Activated CD8-positive, alpha-beta memory T cell treated with anti-CD3 and anti-CD28 coated beads, Interleukin-2, amount 10 ng/mL, durations not matched to agents 7 days and 5 days (primary cell): ENCODE results near the gene OR4D6. TPM values are rescaled to one million over a fixed set of nuclear protein-coding genes. Genes with fewer than 3 reads are reported as not detected.

Experiments used
- ATAC-seq: fragments of 150-1000 bp; cut with Tn5 transposase; one replicate; pipeline ENCODE4 v1.10.0; 2021; ENCODE audit warnings: moderate library complexity
- CTCF ChIA-PET: fragments of 350-600 bp; sonication (Branson Sonifier 250); formaldehyde crosslinking; loops from one replicate; lab custom pipeline; 2021; ENCODE audit warnings: antibody characterized with exemption; lab: Charles Lee
- DNase-seq: peaks from one replicate; pipeline ENCODE4 v3.0.0-alpha.2; 2020
- H3K27ac Mint-ChIP-seq: one replicate; pipeline ENCODE4 v1.8.0; 2021; ENCODE audit warnings: mild to moderate bottlenecking, mixed read lengths
- H3K27me3 Mint-ChIP-seq: one replicate; pipeline ENCODE4 v1.8.0; 2021; ENCODE audit warnings: mixed read lengths
- H3K36me3 Mint-ChIP-seq: one replicate; pipeline ENCODE4 v1.8.0; 2021; ENCODE audit warnings: mild to moderate bottlenecking, mixed read lengths
- H3K4me1 Mint-ChIP-seq: one replicate; pipeline ENCODE4 v1.8.0; 2021; ENCODE audit warnings: mixed read lengths
- H3K4me3 Mint-ChIP-seq: one replicate; pipeline ENCODE4 v1.8.0; 2021; ENCODE audit warnings: mild to moderate bottlenecking, moderate library complexity, mixed read lengths
- H3K9me3 Mint-ChIP-seq: one replicate; pipeline ENCODE4 v1.8.0; 2022; ENCODE audit warnings: low read depth, mixed read lengths
- total RNA-seq, 2 experiments: library from RNA; stranded (reverse); gene quantifications; one replicate each; pipeline ENCODE4 v1.2.3, GENCODE V29; 2021

OR4D6 gene
- total RNA-seq, 2 experiments from 2014 or later, result not detected

GRCh38 chr11:59448484-59448883 lies 8.3 kb upstream of the OR4D6 start:
- Mint-ChIP-seq H3K27ac (no peak overlapping the region), H3K4me3 (no peak overlapping the region), H3K27me3 (peaks cover 9% of the 10 kb centered on the region), H3K4me1 (no peaks in the 10 kb centered on the region), H3K36me3 (no peaks in the 10 kb centered on the region), H3K9me3 (no peaks in the 10 kb centered on the region)
- DNase-seq (no peak), ATAC-seq (no peak)
- CTCF ChIA-PET, result no interaction called here

- H3K4me3 Mint-ChIP-seq, result no peak overlapping the region
Measured at GRCh38 chr11:59459916-59460315, 3.2 kb downstream of the OR4D6 start.

GRCh38 chr11:59463190-59463641 lies 6.5 kb downstream of the OR4D6 start:
- no peak for ATAC-seq
- Mint-ChIP-seq H3K36me3 (no peaks in the 10 kb centered on the region), H3K4me1 (no peaks in the 10 kb centered on the region), H3K9me3 (peaks cover 2% of the 10 kb centered on the region), H3K27me3 (peaks cover 21% of the 10 kb centered on the region), H3K27ac (no peak overlapping the region), H3K4me3 (no peak overlapping the region)
- CTCF ChIA-PET, result no interaction called here
- DNase-seq, result no peak

More at GRCh38 chr11:59459916-59460315, 3.2 kb downstream of the OR4D6 start:
- peaks cover 21% of the 10 kb centered on the region for H3K27me3 Mint-ChIP-seq
- CTCF ChIA-PET, result no interaction called here
- no peaks in the 10 kb centered on the region for H3K36me3 Mint-ChIP-seq
- no peak overlapping the region for H3K27ac Mint-ChIP-seq
- no peak for ATAC-seq
- H3K9me3 Mint-ChIP-seq, result peaks cover 2% of the 10 kb centered on the region
- no peak for DNase-seq
- no peaks in the 10 kb centered on the region for H3K4me1 Mint-ChIP-seq

- Mint-ChIP-seq H3K4me3 (no peak within 1 kb of the TSS), H3K36me3 (no peaks in the 10 kb centered on the region), H3K9me3 (no peaks in the 10 kb centered on the region), H3K27me3 (peaks cover 6% of the 10 kb centered on the region), H3K4me1 (no peaks in the 10 kb centered on the region), H3K27ac (no peak within 1 kb of the TSS)
- CTCF ChIA-PET, result no interaction called here
- no peak for DNase-seq
- no peak for ATAC-seq
Measured at GRCh38 chr11:59473015-59473414, 16.3 kb downstream of the OR4D6 start, which contains the start of gene OR4D10. TSS of gene OR4D10 (plus strand) at chr11:59473315. CDS start at chr11:59477430, 4,115 bp downstream.

- no peak for ATAC-seq
- Mint-ChIP-seq H3K4me3 (no peak overlapping the region), H3K27ac (no peak overlapping the region), H3K4me1 (no peaks in the 10 kb centered on the region), H3K27me3 (peaks cover 11% of the 10 kb centered on the region), H3K9me3 (no peaks in the 10 kb centered on the region), H3K36me3 (no peaks in the 10 kb centered on the region)
- CTCF ChIA-PET, result no interaction called here
- DNase-seq, result no peak
Measured at GRCh38 chr11:59475176-59475575, 18.4 kb downstream of the OR4D6 start.

- ATAC-seq, result no peak
- CTCF ChIA-PET, result no interaction called here
- no peaks in the 10 kb centered on the region for H3K4me1 Mint-ChIP-seq
- H3K36me3 Mint-ChIP-seq, result no peaks in the 10 kb centered on the region
- no peak overlapping the region for H3K4me3 Mint-ChIP-seq
- no peak overlapping the region for H3K27ac Mint-ChIP-seq
- H3K27me3 Mint-ChIP-seq, result peaks cover 11% of the 10 kb centered on the region
- H3K9me3 Mint-ChIP-seq, result no peaks in the 10 kb centered on the region
- DNase-seq, result no peak
Measured at GRCh38 chr11:59479906-59480305, 23.1 kb downstream of the OR4D6 start.

GRCh38 chr11:59480359-59480758 lies 23.6 kb downstream of the OR4D6 start:
- peaks cover 14% of the 10 kb centered on the region for H3K27me3 Mint-ChIP-seq
- DNase-seq (no peak), ATAC-seq (no peak)
- no peaks in the 10 kb centered on the region for H3K4me1 Mint-ChIP-seq
- no peaks in the 10 kb centered on the region for H3K36me3 Mint-ChIP-seq
- no peaks in the 10 kb centered on the region for H3K9me3 Mint-ChIP-seq
- no peak overlapping the region for H3K27ac Mint-ChIP-seq
- CTCF ChIA-PET, result no interaction called here
- no peak overlapping the region for H3K4me3 Mint-ChIP-seq

GRCh38 chr11:59501931-59502330 lies 45.2 kb downstream of the OR4D6 start:
- CTCF ChIA-PET, result interaction anchor here (1.5 kb wide), 1 partner anchor 35 kb away, joined by 3 read pairs; no protein-coding TSS in a partner anchor
- peaks cover 1% of the 10 kb centered on the region for H3K36me3 Mint-ChIP-seq
- DNase-seq, result no peak
- no peak for ATAC-seq
- H3K9me3 Mint-ChIP-seq, result no peaks in the 10 kb centered on the region
- H3K27me3 Mint-ChIP-seq, result peaks cover 47% of the 10 kb centered on the region
- H3K4me1 Mint-ChIP-seq, result peaks cover 4% of the 10 kb centered on the region
- no peak overlapping the region for H3K4me3 Mint-ChIP-seq
- H3K27ac Mint-ChIP-seq, result no peak overlapping the region

GRCh38 chr11:59503276-59503675 lies 46.5 kb downstream of the OR4D6 start, which contains the start of gene OR4D11:
TSS of gene OR4D11 (plus strand) at chr11:59503576. CDS start at chr11:59503576, 0 bp downstream.
- H3K4me3 Mint-ChIP-seq, result no peak within 1 kb of the TSS
- CTCF ChIA-PET, result no interaction called here
- H3K27me3 Mint-ChIP-seq, result peaks cover 38% of the 10 kb centered on the region
- no peak for DNase-seq
- H3K4me1 Mint-ChIP-seq, result peaks cover 4% of the 10 kb centered on the region
- no peak within 1 kb of the TSS for H3K27ac Mint-ChIP-seq
- H3K9me3 Mint-ChIP-seq, result no peaks in the 10 kb centered on the region
- peaks cover 1% of the 10 kb centered on the region for H3K36me3 Mint-ChIP-seq
- ATAC-seq, result no peak

Other genes starting within 250 kb of the OR4D6 start
- gene MPEG1, start 244.0 kb upstream of the OR4D6 start, total RNA-seq, result not detected
- not detected for gene OR5AN1, start 98.1 kb upstream of the OR4D6 start, total RNA-seq
- gene OR5A2, start 30.5 kb upstream of the OR4D6 start, total RNA-seq, result not detected
- gene OR5A1, start 20.5 kb upstream of the OR4D6 start, total RNA-seq, result not detected
- not detected for gene OR4D10, start 16.4 kb downstream of the OR4D6 start, total RNA-seq
- gene OR4D11, start 46.6 kb downstream of the OR4D6 start, total RNA-seq, result not detected
- not detected for gene OR4D9, start 54.6 kb downstream of the OR4D6 start, total RNA-seq
- 10 to 100 TPM; 36.6 to 38.0 TPM for gene OSBP, start 158.8 kb downstream of the OR4D6 start, total RNA-seq
- 10 to 100 TPM; 56.7 to 62.6 TPM for gene PATL1, start 212.1 kb downstream of the OR4D6 start, total RNA-seq